HK-2 (cell line): Measurements from ENCODE around the gene HIP1R.
A peak's percentile ranks its signal among the peaks of the same experiment; 100 is the strongest.
"Not testable (repeated sequence)": the region's sequence is repeated elsewhere in the genome, so short reads cannot be mapped to it uniquely, and the experiment has no call there.

Source experiments
- DNase-seq: peaks from one replicate; pipeline ENCODE4 v3.0.0-alpha.2; 2018; ENCODE audit not compliant: unreplicated experiment

The HIP1R gene, protein sequence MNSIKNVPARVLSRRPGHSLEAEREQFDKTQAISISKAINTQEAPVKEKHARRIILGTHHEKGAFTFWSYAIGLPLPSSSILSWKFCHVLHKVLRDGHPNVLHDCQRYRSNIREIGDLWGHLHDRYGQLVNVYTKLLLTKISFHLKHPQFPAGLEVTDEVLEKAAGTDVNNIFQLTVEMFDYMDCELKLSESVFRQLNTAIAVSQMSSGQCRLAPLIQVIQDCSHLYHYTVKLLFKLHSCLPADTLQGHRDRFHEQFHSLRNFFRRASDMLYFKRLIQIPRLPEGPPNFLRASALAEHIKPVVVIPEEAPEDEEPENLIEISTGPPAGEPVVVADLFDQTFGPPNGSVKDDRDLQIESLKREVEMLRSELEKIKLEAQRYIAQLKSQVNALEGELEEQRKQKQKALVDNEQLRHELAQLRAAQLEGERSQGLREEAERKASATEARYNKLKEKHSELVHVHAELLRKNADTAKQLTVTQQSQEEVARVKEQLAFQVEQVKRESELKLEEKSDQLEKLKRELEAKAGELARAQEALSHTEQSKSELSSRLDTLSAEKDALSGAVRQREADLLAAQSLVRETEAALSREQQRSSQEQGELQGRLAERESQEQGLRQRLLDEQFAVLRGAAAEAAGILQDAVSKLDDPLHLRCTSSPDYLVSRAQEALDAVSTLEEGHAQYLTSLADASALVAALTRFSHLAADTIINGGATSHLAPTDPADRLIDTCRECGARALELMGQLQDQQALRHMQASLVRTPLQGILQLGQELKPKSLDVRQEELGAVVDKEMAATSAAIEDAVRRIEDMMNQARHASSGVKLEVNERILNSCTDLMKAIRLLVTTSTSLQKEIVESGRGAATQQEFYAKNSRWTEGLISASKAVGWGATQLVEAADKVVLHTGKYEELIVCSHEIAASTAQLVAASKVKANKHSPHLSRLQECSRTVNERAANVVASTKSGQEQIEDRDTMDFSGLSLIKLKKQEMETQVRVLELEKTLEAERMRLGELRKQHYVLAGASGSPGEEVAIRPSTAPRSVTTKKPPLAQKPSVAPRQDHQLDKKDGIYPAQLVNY

DNA sequence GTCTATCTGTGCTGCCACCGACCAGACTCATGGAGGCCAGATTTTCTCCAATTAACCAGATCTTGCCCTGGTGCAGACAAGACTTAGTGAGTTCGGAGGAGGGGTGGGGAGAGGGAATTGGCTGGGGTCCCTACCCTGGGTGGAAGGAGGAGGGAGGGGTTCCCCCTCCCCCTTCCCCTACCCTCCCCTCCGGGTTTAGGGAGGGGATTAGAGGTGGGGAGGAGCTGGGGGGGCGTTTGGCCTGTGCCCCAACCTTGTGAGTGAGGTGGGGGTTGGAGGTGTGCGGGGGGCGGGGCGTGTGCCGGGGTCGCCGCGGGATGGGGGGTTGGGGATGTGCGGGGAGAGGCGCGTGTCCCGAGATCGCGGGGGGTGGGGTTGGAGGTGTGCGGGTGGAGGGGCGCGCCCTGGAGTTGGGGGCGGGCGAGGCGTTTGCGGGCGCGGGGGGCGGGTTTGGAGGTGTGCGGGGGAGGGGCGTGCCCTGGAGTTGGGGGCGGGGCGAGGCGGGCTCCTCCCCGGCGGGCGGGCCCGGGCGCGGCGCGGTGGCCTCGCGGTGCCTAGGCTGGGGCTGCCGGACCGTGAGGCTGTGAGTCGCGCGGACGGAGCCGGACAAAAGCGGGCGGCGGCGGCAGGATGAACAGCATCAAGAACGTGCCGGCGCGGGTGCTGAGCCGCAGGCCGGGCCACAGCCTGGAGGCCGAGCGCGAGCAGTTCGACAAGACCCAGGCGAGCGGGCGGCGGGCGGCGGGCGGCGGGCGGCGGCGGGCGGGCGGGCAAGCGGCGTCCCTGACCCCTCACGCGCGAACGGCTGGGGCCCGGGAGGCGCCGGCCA, at the start of gene HIP1R:
Gene HIP1R (plus strand): TSS at position 537 of the 829 bp plus-strand sequence. CDS start 94 bp downstream, at position 631.
- peak; percentile 56 for DNase-seq

DNA sequence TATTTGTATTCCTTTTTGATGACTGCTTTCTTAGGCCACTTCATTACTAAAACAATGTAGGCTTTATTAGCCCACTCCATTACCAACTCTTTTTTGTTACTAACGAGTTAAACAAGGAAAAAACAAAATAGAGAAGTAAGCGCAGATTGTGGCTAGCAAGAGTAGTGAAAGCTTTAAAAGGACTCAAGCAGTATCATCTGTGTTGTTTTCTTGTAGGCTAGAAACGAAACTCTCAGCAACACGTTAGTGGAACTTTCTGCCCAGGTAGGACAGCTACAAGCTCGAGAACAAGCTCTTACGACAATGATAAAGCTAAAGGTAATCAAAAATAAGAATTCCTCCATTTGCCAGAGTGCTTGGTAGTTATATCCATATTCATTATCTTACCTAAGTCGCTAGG, 49.8 kb upstream of the HIP1R start:
- DNase-seq, result no peak

- no peak for DNase-seq
Measured at GRCh38 chr12:122788387-122788786, 46.9 kb upstream of the HIP1R start.

GRCh38 chr12:122789637-122790036, 45.6 kb upstream of the HIP1R start:
- DNase-seq, result no peak

- no peak for DNase-seq
Measured at GRCh38 chr12:122790393-122791075, 44.7 kb upstream of the HIP1R start.

DNA sequence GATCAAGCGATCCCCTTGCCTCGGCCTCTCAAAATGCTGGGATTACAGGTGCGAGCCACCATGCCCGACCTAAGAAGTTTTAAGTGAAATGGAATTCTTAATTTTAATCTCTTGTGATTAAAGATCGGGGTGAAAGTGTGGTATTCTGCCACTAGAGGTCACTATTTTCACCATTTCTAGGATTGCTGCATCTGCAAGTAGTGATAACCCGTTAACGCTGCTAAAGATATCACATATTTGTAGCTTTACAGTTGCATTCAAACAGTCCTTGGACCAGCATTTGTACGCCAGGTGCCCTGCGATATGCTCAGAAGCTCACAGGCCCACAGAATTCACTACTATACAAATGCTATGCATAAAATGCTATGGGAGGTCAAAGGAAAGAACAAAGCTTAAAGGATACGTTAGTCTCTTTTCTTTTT, 41.6 kb upstream of the HIP1R start:
- peak; percentile 21 for DNase-seq

DNA sequence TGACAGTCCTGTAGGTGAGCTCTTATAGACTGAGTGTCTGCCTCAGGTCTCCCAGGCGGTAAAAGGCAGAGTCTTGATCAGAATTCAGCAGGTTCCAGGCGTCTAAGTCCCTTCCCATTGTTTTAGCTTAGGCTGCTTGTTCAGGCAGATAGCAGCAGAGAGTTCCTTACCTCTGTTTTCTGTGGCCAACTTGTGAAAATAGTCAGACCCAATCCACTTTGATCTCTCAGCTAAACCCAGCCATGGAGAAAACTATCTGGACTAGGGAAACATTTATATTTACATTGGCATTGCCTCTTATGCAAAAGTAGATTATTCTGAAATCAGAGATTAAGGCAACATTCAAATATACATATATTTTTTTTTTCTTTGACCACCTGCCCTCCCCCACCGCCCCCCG, 39.5 kb upstream of the HIP1R start:
- DNase-seq, result no peak

DNA sequence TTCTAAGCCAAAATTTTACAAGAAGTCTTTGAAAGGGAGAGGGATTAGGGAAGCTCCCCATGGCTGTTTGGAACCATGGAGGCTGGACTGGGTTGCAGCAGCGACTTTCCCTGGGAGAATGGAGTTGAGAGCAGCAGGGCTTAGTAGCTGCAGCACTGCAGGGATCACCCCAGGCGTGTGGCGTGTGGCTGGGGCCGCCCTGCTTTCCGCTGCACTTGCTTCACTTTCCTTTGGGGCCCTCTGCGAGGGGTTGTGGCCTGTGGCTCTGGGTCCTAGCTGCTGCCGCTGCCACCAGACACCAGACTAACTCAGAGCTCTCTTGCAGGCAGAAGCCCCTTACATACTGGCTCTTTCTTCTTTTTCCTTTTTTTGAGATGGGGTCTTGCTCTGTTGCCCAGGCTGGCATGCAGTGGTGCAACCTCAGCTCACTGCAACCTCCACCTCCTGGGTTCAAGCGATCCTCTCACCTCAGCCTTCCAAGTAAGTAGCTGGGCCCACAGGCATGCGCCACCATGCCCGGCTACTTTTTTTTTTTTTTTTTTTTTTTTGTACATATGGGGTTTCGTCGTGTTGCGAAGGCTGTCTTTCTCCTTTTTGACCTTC, 35.5 kb upstream of the HIP1R start:
- no peak for DNase-seq

- no peak for DNase-seq
Measured at GRCh38 chr12:122803937-122804336, 31.3 kb upstream of the HIP1R start.

DNA sequence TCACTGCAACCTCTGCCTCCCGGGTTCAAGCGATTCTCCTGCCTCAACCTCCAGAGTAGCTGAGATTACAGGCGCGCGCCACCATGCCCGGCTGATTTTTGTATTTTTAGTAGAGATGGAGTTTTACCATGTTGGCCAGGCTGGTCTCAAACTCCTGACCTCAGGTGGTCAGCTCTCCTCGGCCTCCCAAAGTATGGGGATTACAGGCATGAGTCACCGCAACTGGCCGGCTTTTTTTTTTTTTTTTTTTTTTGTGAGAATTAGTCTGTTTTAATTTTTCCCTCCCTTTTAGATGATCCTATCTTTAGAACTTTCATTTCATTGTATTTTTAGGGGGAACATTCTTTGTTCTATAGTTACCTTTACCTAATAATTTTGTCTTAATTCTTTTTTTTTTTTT, 30.3 kb upstream of the HIP1R start:
- DNase-seq, result not testable (repeated sequence)

DNA sequence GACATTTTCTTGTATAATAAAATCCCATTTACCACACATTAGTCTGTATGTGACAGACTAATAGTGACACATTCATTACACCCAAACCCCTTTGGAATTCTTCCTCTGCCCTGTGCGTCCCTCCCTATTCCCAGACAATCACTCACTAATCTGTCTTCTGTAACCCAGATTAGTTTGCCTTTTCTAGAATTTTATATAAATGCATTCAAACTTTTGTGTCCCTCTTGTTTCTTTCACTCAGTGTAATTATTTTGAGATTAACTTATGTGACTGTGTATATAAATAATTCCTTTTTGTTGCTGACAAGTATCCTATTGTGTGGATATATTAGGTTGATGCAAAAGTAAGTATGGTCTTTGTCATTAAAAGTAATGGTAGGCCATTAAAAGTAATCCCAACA, 27.6 kb upstream of the HIP1R start:
- DNase-seq, result no peak

GRCh38 chr12:122811777-122812176, 23.5 kb upstream of the HIP1R start:
- no peak for DNase-seq

GRCh38 chr12:122813310-122813713, 21.9 kb upstream of the HIP1R start:
- no peak for DNase-seq

DNA sequence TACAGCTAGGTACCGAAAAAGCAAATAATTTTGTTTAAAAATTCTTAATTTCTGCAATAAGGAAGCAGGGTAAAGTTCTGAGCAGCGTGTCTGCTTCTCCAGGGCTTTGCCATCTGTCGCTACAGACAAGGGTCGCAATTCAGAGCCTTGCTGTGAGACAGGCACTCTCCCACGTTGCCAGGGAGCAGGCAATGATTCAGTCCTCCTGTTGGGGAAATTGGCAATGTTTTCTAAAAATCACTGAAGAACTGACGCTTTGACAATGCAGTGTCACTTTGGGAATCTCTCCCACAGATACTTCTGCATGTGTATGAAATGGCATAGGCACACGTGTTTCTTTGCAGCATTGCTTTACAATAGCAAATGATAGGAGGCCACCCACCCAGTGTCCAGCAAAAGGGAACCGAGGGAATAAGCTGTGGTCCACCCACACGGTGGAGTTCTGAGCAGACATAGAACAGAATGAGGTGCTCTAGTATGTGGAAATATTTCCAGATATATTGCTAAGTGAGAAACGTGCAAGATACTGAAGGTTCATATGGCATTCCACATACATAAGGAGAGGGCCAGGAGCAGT, 16.0 kb upstream of the HIP1R start:
- no peak for DNase-seq

DNA sequence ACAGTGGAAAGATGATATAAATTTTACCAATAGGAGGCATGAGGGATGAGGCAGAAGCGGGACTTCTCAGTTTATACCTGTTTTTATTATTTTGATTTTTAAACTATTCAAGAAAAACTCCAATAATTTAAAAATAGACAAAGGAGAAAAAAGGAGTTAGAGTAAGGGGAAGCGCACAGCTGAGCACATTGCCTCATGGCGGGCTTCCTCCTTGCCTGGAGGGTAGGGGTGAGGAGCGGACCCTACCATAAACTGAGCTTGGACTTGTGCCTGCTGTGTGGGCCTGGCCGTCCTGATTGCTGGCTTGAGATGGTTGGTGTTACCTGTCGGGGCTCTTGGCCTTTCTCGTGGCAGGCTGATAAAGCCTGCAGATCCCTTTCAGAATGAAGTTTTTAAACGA, 15.1 kb upstream of the HIP1R start:
- DNase-seq, result no peak

GRCh38 chr12:122820838-122821271, 14.4 kb upstream of the HIP1R start:
- no peak for DNase-seq

DNA sequence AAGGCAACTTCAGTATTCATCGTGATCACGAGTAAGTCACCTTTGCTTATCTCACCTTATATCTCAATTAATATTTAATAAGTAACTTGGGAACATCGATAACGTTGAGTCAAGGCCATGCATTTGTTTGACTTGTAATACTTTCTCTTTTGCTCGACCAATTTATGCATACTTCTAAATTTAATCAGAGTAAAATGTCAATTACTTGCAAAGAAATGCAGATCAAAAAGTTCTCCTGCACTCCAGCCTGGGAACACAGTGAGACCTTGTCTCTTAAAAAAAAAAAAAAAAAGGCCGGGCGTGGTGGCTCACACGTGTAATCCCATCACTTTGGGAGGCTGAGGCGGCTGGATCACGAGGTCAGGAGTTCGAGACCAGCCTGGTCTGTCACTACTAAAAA, 11.8 kb upstream of the HIP1R start:
- DNase-seq, result no peak

- DNase-seq, result no peak
Measured at GRCh38 chr12:122825773-122826724, 9.2 kb upstream of the HIP1R start.

GRCh38 chr12:122827258-122827657, 8.0 kb upstream of the HIP1R start:
- DNase-seq, result no peak
